Panc1 (cell line): ENCODE data around the gene OTX1.

Experiments used
- POLR2AphosphoS5 ChIP-seq: IDR thresholded peaks from 2 replicates; pipeline ENCODE4 v1.6.1; 2012; ENCODE audit warnings: mild to moderate bottlenecking, low read depth, low read length, moderate library complexity
- SIN3A ChIP-seq: IDR thresholded peaks from 2 replicates; pipeline ENCODE4 v1.6.1; 2012; ENCODE audit warnings: low read depth, mild to moderate bottlenecking, low read length, moderate library complexity, borderline replicate concordance; ENCODE audit not compliant: insufficient read depth
- TCF7L2 ChIP-seq: IDR thresholded peaks from 2 replicates; pipeline ENCODE4 v1.6.1; 2011; ENCODE audit warnings: mild to moderate bottlenecking, low read depth, low read length, inconsistent platforms
- TF ChIP-seq, protein P1 (sequence below): fragments of 450-650 bp; IDR thresholded peaks from 2 replicates; pipeline ENCODE4 v1.5.1; 2017; ENCODE audit warnings: mild to moderate bottlenecking

DNA sequence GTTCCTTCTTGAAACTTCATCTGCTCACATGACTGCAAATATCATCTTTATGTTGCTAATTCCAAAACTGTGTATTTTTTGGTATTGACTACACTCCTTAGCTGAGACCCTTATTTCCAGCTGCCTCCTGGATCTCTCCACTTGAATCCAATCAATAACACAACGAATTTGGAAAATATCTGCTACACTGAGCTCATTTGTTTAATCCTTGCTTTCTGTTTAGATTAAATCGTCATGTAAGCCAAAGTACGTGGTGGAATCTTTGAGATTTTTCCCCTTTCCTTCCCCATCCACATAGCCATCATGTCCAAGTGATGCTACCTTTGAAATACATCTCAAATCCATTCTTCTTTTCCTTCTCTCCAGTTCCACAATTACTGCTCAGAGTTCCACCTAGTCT, 15.6 kb downstream of the OTX1 start:
- TF ChIP-seq POLR2AphosphoS5 (no peak), TCF7L2 (no peak), SIN3A (no peak)
- TF ChIP-seq, protein P1, sequence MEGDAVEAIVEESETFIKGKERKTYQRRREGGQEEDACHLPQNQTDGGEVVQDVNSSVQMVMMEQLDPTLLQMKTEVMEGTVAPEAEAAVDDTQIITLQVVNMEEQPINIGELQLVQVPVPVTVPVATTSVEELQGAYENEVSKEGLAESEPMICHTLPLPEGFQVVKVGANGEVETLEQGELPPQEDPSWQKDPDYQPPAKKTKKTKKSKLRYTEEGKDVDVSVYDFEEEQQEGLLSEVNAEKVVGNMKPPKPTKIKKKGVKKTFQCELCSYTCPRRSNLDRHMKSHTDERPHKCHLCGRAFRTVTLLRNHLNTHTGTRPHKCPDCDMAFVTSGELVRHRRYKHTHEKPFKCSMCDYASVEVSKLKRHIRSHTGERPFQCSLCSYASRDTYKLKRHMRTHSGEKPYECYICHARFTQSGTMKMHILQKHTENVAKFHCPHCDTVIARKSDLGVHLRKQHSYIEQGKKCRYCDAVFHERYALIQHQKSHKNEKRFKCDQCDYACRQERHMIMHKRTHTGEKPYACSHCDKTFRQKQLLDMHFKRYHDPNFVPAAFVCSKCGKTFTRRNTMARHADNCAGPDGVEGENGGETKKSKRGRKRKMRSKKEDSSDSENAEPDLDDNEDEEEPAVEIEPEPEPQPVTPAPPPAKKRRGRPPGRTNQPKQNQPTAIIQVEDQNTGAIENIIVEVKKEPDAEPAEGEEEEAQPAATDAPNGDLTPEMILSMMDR: no peak
